ENCODE data around the gene EXOC6B. TPM values are rescaled to one million over a fixed set of nuclear protein-coding genes. Genes with fewer than 3 reads are reported as not detected.

EXOC6B gene
- total RNA-seq, 4 donors from 2014 or later, result 14.6 to 49.6 (median 19.3) TPM

DNA sequence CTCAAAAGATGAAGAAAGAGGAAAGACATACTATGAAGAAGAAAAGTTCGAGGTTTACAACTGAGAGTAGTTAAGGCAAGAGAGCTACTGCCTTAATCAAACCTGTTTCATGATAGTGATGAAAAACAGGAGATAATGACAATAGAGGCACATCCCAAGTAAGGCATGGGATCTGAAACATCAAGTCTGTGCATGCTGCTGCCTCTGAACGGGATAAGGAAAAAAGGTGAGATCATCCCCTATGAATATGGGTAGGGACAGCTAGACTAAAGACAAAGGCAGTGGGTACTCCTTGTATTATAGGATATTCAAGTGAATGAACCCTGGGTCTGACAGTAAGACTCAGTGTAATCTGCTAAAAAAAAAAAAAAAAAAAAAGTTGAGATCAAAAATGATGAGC lies 3.0 kb downstream of the EXOC6B start:
- Histone ChIP-seq H3K4me1 (peaks cover 13 to 20% of the 10 kb centered on the region in 2 donors), H3K4me3 (no peak overlapping the region), H3K36me3 (no peaks in the 10 kb centered on the region), H3K9me3 (no peaks in the 10 kb centered on the region), H3K27ac (no peak overlapping the region), H3K27me3 (no peaks in the 10 kb centered on the region)
- DNase-seq (no peak), ATAC-seq (no peak)
- intact Hi-C loops (cut with DNase I; ENCODE audit: low total_unique reads) (no loop called here), in situ Hi-C loops (cut with MboI; ENCODE audit: low sequenced_read_pairs in 4 of 4) (no loop called here)
- no peak for TF ChIP-seq POLR2A (IDR thresholded peaks at IDR 0.05)
- TF ChIP-seq CTCF (IDR thresholded peaks at IDR 0.05 in 4 of 5, conservative IDR thresholded peaks at IDR 0.05 in 1 of 5), result no peak

GRCh38 chr2:72821983-72822382 lies 3.9 kb downstream of the EXOC6B start:
- H3K27me3 ChIP-seq, result no peaks in the 10 kb centered on the region
- peaks cover 13 to 25% of the 10 kb centered on the region in 2 donors for H3K4me1 ChIP-seq
- no peak overlapping the region for H3K27ac ChIP-seq
- H3K36me3 ChIP-seq, result no peaks in the 10 kb centered on the region
- intact Hi-C loops (cut with DNase I; ENCODE audit: low total_unique reads) (no loop called here), in situ Hi-C loops (cut with MboI; ENCODE audit: low sequenced_read_pairs in 4 of 4) (no loop called here)
- ATAC-seq (no peak), DNase-seq (no peak)
- no peaks in the 10 kb centered on the region for H3K9me3 ChIP-seq
- TF ChIP-seq POLR2A (IDR thresholded peaks at IDR 0.05), result no peak
- H3K4me3 ChIP-seq, result no peak overlapping the region

GRCh38 chr2:72821118-72821517 lies 4.7 kb downstream of the EXOC6B start:
- intact Hi-C loops (cut with DNase I; ENCODE audit: low total_unique reads), result no loop called here
- no peak for ATAC-seq

DNA sequence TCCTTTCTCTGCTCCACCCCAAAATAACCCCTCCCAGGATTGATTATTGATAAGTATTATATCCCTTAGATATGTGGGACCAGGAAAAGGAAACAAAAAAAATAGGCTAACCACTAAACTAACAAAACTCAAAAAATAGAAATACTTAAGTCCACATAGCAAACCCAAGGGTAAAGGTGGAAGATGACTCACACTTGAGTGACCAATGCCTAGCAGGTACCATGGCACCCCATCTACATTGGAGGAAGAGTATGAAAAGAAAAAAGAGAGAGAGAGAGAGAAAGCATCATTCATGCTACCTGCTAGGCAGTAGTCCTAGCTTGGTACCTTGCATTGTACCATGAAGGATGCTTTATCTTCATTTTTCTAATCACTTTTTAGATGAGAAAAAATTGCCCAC lies 6.3 kb downstream of the EXOC6B start:
- no peak for ATAC-seq
- no peak for TF ChIP-seq CTCF (IDR thresholded peaks at IDR 0.05 in 4 of 5, conservative IDR thresholded peaks at IDR 0.05 in 1 of 5)
- TF ChIP-seq POLR2A (IDR thresholded peaks at IDR 0.05), result no peak
- Histone ChIP-seq H3K4me3 (no peak overlapping the region), H3K9me3 (no peaks in the 10 kb centered on the region), H3K4me1 (peaks cover 6 to 19% of the 10 kb centered on the region in 2 donors), H3K27ac (no peak overlapping the region), H3K27me3 (no peaks in the 10 kb centered on the region), H3K36me3 (no peaks in the 10 kb centered on the region)
- in situ Hi-C loops (cut with MboI; ENCODE audit: low sequenced_read_pairs in 4 of 4), result no loop called here
- no peak for DNase-seq
- intact Hi-C loops (cut with DNase I; ENCODE audit: low total_unique reads), result no loop called here

More at GRCh38 chr2:72821118-72821517, 4.7 kb downstream of the EXOC6B start:
- peaks cover 11 to 26% of the 10 kb centered on the region in 2 donors for H3K4me1 ChIP-seq
- no peak overlapping the region for H3K4me3 ChIP-seq
- no peaks in the 10 kb centered on the region for H3K27me3 ChIP-seq
- in situ Hi-C loops (cut with MboI; ENCODE audit: low sequenced_read_pairs in 4 of 4), result no loop called here
- no peak for DNase-seq
- TF ChIP-seq CTCF (IDR thresholded peaks at IDR 0.05 in 4 of 5, conservative IDR thresholded peaks at IDR 0.05 in 1 of 5) (no peak), POLR2A (IDR thresholded peaks at IDR 0.05) (no peak)
- H3K9me3 ChIP-seq, result no peaks in the 10 kb centered on the region
- H3K27ac ChIP-seq, result no peak overlapping the region
- no peaks in the 10 kb centered on the region for H3K36me3 ChIP-seq

DNA sequence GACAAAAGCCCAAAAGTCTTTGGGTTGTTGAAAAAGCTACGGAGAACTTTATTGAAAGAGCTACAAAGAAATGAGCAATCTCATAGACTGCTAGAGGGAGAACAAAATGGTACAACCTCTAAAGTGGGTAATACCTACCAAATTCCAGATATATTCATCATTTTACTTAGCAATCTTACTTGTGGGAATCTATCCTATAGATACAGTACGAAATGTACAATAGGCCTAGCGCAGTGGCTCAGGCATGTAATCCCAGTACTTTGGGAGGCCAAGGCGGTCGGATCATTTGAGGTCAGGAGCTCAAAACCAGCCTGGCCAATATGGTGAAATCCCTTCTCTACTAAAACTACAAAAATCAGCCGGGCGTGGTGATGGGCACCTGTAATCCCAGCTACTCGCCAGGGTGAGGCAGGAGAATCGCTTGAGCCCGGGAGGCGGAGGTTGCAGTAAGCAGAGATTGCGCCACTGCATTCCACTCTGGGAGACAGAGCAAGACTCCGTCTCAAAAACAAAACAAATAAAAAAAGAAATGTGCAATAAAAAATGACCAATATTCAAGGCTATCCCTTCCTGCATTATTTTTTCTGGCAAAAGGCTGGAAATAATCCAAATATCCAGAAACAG lies 10.1 kb downstream of the EXOC6B start:
- DNase-seq, result no peak

More for the DNA sequence above, 10.1 kb downstream of the EXOC6B start:
- intact Hi-C loops (cut with DNase I; ENCODE audit: low total_unique reads) (no loop called here), in situ Hi-C loops (cut with MboI; ENCODE audit: low sequenced_read_pairs in 4 of 4) (no loop called here)
- Histone ChIP-seq H3K4me1 (peaks cover 4 to 12% of the 10 kb centered on the region in 2 donors), H3K36me3 (no peaks in the 10 kb centered on the region), H3K4me3 (no peak overlapping the region), H3K27me3 (no peaks in the 10 kb centered on the region), H3K9me3 (no peaks in the 10 kb centered on the region), H3K27ac (no peak overlapping the region)
- ATAC-seq, result no peak
- TF ChIP-seq CTCF (IDR thresholded peaks at IDR 0.05 in 4 of 5, conservative IDR thresholded peaks at IDR 0.05 in 1 of 5), result no peak
- TF ChIP-seq POLR2A (IDR thresholded peaks at IDR 0.05), result no peak

Data from gastrocnemius medialis (tissue), 4 donors.